ENCODE measurements around the gene ZBTB7C. TPM values are rescaled to one million over a fixed set of nuclear protein-coding genes. Genes with fewer than 3 reads are reported as not detected.

The ZBTB7C gene
- total RNA-seq, 1 experiment from 2014 or later: 0.33 TPM

GRCh38 chr18:48060970-48061369 lies 348.2 kb downstream of the ZBTB7C start:
- H3K27ac ChIP-seq (ENCODE audit: insufficient read length, low read depth, low read length): no peak overlapping the region
- H4K91ac ChIP-seq (ENCODE audit: insufficient read length, low read depth, low read length): no peak overlapping the region
- Mint-ChIP-seq H3K27ac (no peak overlapping the region; a peak in 2 of 7 replicates), H3K4me3 (no peak overlapping the region), H3K36me3 (ENCODE audit: insufficient read depth in 1 of 3, low read depth in 3 of 3) (no peaks in the 10 kb centered on the region), H3K9me3 (no peaks in the 10 kb centered on the region), H3K27me3 (ENCODE audit: low read depth) (peaks cover 2% of the 10 kb centered on the region), H3K4me1 (peaks cover 21 to 34% of the 10 kb centered on the region in 2 experiments)
- H4K20me1 ChIP-seq (ENCODE audit: control insufficient read depth, insufficient read depth, insufficient read length): no peaks in the 10 kb centered on the region
- no peak for TF ChIP-seq CTCF (conservative IDR thresholded peaks at IDR 0.05)
- no peaks in the 10 kb centered on the region; the same call in 1 of the 2 replicates for H3K4me1 ChIP-seq (ENCODE audit: insufficient read depth, low read length)
- no peak overlapping the region for H3K56ac ChIP-seq (ENCODE audit: insufficient read length, low read depth, low read length)
- H4K8ac ChIP-seq (replicated peaks; ENCODE audit: insufficient read length, low read depth, low read length): no peak overlapping the region
- no peak overlapping the region for H2BK120ac ChIP-seq (ENCODE audit: low read depth, low read length, poor library complexity, severe bottlenecking)
- H3K79me2 ChIP-seq (ENCODE audit: insufficient read depth, low read length): no peaks in the 10 kb centered on the region
- no peaks in the 10 kb centered on the region for H3K23me2 ChIP-seq (ENCODE audit: insufficient read length, low read depth, low read length, poor library complexity, severe bottlenecking)
- no peak overlapping the region for H2BK12ac ChIP-seq (ENCODE audit: insufficient read length, low read depth, low read length)
- no peaks in the 10 kb centered on the region for H3K27me3 ChIP-seq (ENCODE audit: insufficient read depth, low read length)
- H3K18ac ChIP-seq (ENCODE audit: insufficient read length, low read depth, low read length): no peak overlapping the region
- DNase-seq: no peak
- no peak overlapping the region for H3K4me2 ChIP-seq (ENCODE audit: insufficient read depth, insufficient read length, low read length)
- no peak overlapping the region for H3T11ph ChIP-seq (ENCODE audit: low read length)
- H2AK5ac ChIP-seq (ENCODE audit: insufficient read length, low read length): no peak overlapping the region
- H3K9me3 ChIP-seq (ENCODE audit: control insufficient read depth, low read depth, low read length): no peaks in the 10 kb centered on the region
- H3K14ac ChIP-seq (ENCODE audit: insufficient read depth, low read length): no peak overlapping the region
- no peaks in the 10 kb centered on the region for H3K79me1 ChIP-seq (ENCODE audit: insufficient read depth, low read depth, low read length, poor library complexity, severe bottlenecking)
- H2BK20ac ChIP-seq (ENCODE audit: low read depth, low read length, poor library complexity, severe bottlenecking): no peak overlapping the region
- no peak overlapping the region for H2AFZ ChIP-seq (ENCODE audit: low read length)
- H2BK5ac ChIP-seq (ENCODE audit: insufficient read length, low read length): no peak overlapping the region
- H3K9ac ChIP-seq (ENCODE audit: extremely low read depth, insufficient read length, low read length): no peak overlapping the region
- H3K4ac ChIP-seq (ENCODE audit: low read depth, low read length): no peak overlapping the region
- H3K23ac ChIP-seq (ENCODE audit: insufficient read length, low read depth, low read length): no peak overlapping the region
- H4K5ac ChIP-seq (ENCODE audit: insufficient read length, low read depth, low read length): no peak overlapping the region
- no CpG with 5 or more reads among the region's 3 CpGs for WGBS (ENCODE audit: extremely low coverage, insufficient read length, low lambda C conversion rate)
- no peak overlapping the region for H2BK15ac ChIP-seq (ENCODE audit: low read depth, low read length)

All from H9 (cell line).